ENCODE measurements around the gene RNASEH1.
A peak's percentile ranks its signal among the peaks of the same experiment; 100 is the strongest.
"Not testable (repeated sequence)": the region's sequence is repeated elsewhere in the genome, so short reads cannot be mapped to it uniquely, and the experiment has no call there.

Gene RNASEH1

GRCh38 chr2:3578987-3579386 lies 20.9 kb upstream of the RNASEH1 start:
- peak overlapping the region; percentile 33 to 97 (median 96) for H3K4me3 Mint-ChIP-seq
- H3K27ac Mint-ChIP-seq: no peak overlapping the region
- H3K4me1 Mint-ChIP-seq: peaks cover 38% of the 10 kb centered on the region
- H3K27me3 Mint-ChIP-seq (ENCODE audit: low read depth): no peaks in the 10 kb centered on the region
- H3K9me3 Mint-ChIP-seq: no peaks in the 10 kb centered on the region
- no peak for TF ChIP-seq CTCF (IDR thresholded peaks at IDR 0.05; ENCODE audit: unreplicated experiment in 3 of 3)
- peaks cover 74% of the 10 kb centered on the region for H3K36me3 Mint-ChIP-seq (ENCODE audit: low read depth)

- not testable (repeated sequence) for H3K27me3 Mint-ChIP-seq (ENCODE audit: low read depth); H3K9me3 Mint-ChIP-seq
- H3K4me3 Mint-ChIP-seq: peak overlapping the region; percentile 91 to 97 (median 96)
- peaks cover 42% of the 10 kb centered on the region for H3K4me1 Mint-ChIP-seq
- H3K36me3 Mint-ChIP-seq (ENCODE audit: low read depth): peaks cover 57% of the 10 kb centered on the region
- peak overlapping the region; percentile 46 to 92 (median 92) for H3K27ac Mint-ChIP-seq
Observed at GRCh38 chr2:3576263-3576630, 18.1 kb upstream of the RNASEH1 start.

- Mint-ChIP-seq H3K27ac (peak overlapping the region; percentile 46 to 92 (median 92)), H3K4me3 (peak overlapping the region; percentile 91 to 97 (median 96)), H3K9me3 (no peaks in the 10 kb centered on the region), H3K27me3 (ENCODE audit: low read depth) (no peaks in the 10 kb centered on the region), H3K4me1 (peaks cover 42% of the 10 kb centered on the region), H3K36me3 (ENCODE audit: low read depth) (peaks cover 51% of the 10 kb centered on the region)
- no peak for TF ChIP-seq CTCF (IDR thresholded peaks at IDR 0.05; ENCODE audit: unreplicated experiment in 3 of 3)
Observed at GRCh38 chr2:3575534-3576262, 17.6 kb upstream of the RNASEH1 start.

- H3K9me3 Mint-ChIP-seq: no peaks in the 10 kb centered on the region
- H3K4me3 Mint-ChIP-seq: peak overlapping the region; percentile 73 to 96 (median 75)
- no peaks in the 10 kb centered on the region for H3K27me3 Mint-ChIP-seq (ENCODE audit: low read depth)
- peak overlapping the region in 2 of 3 experiments; percentile 29 to 73 for H3K27ac Mint-ChIP-seq
- peaks cover 36% of the 10 kb centered on the region for H3K36me3 Mint-ChIP-seq (ENCODE audit: low read depth)
- no peak for TF ChIP-seq CTCF (IDR thresholded peaks at IDR 0.05; ENCODE audit: unreplicated experiment in 3 of 3)
- H3K4me1 Mint-ChIP-seq: peaks cover 37% of the 10 kb centered on the region
Observed at GRCh38 chr2:3574155-3574554, 16.0 kb upstream of the RNASEH1 start.

GRCh38 chr2:3572620-3573019 lies 14.5 kb upstream of the RNASEH1 start:
- no peak for TF ChIP-seq CTCF (IDR thresholded peaks at IDR 0.05; ENCODE audit: unreplicated experiment in 3 of 3)
- Mint-ChIP-seq H3K36me3 (ENCODE audit: low read depth) (peaks cover 20% of the 10 kb centered on the region), H3K4me3 (no peak overlapping the region), H3K27ac (no peak overlapping the region), H3K4me1 (peaks cover 22% of the 10 kb centered on the region), H3K27me3 (ENCODE audit: low read depth) (no peaks in the 10 kb centered on the region), H3K9me3 (no peaks in the 10 kb centered on the region)

GRCh38 chr2:3571284-3571683 lies 13.2 kb upstream of the RNASEH1 start:
- Mint-ChIP-seq H3K27me3 (ENCODE audit: low read depth) (no peaks in the 10 kb centered on the region), H3K27ac (peak overlapping the region in 1 of 3 experiments; percentile 29), H3K36me3 (ENCODE audit: low read depth) (peaks cover 11% of the 10 kb centered on the region), H3K4me3 (peak overlapping the region in 1 of 3 experiments; percentile 5), H3K9me3 (no peaks in the 10 kb centered on the region), H3K4me1 (peaks cover 10% of the 10 kb centered on the region)
- no peak for TF ChIP-seq CTCF (IDR thresholded peaks at IDR 0.05; ENCODE audit: unreplicated experiment in 3 of 3)

- H3K27me3 Mint-ChIP-seq (ENCODE audit: low read depth); H3K4me3 Mint-ChIP-seq; H3K36me3 Mint-ChIP-seq (ENCODE audit: low read depth); H3K9me3 Mint-ChIP-seq; H3K27ac Mint-ChIP-seq; H3K4me1 Mint-ChIP-seq: not testable (repeated sequence)
Observed at GRCh38 chr2:3569656-3570055, 11.5 kb upstream of the RNASEH1 start.
